ENCODE data around the gene PFKFB2. TPM values are rescaled to one million over a fixed set of nuclear protein-coding genes. Genes with fewer than 3 reads are reported as not detected.

Gene PFKFB2
- total and polyA plus RNA-seq, 2 of the 8 experiments (the other 6 are each of a cell fraction or from before 2014, with no cell fraction given) = 6.7 to 19.1 TPM

DNA sequence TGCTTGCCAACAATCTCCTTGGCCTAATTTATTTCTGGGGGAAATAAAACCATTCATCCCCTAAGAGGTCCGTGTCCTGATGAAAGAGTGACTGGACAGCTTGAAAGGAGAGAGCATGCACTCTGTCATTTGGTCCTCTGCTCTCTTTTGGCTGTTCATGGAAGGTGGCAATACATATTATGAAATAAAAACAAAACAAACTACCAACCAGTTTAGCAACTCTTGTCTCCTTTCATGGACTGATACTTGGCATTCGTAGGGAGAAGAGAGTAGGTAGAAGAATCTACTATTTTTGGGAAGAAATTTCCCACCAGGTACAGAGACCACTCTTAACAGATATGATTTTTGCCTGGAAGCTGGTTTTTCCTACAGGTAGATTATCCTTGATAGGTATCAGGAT is 19.8 kb upstream of the PFKFB2 start (continued):
- TF ChIP-seq, protein P1, sequence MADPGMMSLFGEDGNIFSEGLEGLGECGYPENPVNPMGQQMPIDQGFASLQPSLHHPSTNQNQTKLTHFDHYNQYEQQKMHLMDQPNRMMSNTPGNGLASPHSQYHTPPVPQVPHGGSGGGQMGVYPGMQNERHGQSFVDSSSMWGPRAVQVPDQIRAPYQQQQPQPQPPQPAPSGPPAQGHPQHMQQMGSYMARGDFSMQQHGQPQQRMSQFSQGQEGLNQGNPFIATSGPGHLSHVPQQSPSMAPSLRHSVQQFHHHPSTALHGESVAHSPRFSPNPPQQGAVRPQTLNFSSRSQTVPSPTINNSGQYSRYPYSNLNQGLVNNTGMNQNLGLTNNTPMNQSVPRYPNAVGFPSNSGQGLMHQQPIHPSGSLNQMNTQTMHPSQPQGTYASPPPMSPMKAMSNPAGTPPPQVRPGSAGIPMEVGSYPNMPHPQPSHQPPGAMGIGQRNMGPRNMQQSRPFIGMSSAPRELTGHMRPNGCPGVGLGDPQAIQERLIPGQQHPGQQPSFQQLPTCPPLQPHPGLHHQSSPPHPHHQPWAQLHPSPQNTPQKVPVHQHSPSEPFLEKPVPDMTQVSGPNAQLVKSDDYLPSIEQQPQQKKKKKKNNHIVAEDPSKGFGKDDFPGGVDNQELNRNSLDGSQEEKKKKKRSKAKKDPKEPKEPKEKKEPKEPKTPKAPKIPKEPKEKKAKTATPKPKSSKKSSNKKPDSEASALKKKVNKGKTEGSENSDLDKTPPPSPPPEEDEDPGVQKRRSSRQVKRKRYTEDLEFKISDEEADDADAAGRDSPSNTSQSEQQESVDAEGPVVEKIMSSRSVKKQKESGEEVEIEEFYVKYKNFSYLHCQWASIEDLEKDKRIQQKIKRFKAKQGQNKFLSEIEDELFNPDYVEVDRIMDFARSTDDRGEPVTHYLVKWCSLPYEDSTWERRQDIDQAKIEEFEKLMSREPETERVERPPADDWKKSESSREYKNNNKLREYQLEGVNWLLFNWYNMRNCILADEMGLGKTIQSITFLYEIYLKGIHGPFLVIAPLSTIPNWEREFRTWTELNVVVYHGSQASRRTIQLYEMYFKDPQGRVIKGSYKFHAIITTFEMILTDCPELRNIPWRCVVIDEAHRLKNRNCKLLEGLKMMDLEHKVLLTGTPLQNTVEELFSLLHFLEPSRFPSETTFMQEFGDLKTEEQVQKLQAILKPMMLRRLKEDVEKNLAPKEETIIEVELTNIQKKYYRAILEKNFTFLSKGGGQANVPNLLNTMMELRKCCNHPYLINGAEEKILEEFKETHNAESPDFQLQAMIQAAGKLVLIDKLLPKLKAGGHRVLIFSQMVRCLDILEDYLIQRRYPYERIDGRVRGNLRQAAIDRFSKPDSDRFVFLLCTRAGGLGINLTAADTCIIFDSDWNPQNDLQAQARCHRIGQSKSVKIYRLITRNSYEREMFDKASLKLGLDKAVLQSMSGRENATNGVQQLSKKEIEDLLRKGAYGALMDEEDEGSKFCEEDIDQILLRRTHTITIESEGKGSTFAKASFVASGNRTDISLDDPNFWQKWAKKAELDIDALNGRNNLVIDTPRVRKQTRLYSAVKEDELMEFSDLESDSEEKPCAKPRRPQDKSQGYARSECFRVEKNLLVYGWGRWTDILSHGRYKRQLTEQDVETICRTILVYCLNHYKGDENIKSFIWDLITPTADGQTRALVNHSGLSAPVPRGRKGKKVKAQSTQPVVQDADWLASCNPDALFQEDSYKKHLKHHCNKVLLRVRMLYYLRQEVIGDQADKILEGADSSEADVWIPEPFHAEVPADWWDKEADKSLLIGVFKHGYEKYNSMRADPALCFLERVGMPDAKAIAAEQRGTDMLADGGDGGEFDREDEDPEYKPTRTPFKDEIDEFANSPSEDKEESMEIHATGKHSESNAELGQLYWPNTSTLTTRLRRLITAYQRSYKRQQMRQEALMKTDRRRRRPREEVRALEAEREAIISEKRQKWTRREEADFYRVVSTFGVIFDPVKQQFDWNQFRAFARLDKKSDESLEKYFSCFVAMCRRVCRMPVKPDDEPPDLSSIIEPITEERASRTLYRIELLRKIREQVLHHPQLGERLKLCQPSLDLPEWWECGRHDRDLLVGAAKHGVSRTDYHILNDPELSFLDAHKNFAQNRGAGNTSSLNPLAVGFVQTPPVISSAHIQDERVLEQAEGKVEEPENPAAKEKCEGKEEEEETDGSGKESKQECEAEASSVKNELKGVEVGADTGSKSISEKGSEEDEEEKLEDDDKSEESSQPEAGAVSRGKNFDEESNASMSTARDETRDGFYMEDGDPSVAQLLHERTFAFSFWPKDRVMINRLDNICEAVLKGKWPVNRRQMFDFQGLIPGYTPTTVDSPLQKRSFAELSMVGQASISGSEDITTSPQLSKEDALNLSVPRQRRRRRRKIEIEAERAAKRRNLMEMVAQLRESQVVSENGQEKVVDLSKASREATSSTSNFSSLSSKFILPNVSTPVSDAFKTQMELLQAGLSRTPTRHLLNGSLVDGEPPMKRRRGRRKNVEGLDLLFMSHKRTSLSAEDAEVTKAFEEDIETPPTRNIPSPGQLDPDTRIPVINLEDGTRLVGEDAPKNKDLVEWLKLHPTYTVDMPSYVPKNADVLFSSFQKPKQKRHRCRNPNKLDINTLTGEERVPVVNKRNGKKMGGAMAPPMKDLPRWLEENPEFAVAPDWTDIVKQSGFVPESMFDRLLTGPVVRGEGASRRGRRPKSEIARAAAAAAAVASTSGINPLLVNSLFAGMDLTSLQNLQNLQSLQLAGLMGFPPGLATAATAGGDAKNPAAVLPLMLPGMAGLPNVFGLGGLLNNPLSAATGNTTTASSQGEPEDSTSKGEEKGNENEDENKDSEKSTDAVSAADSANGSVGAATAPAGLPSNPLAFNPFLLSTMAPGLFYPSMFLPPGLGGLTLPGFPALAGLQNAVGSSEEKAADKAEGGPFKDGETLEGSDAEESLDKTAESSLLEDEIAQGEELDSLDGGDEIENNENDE (IDR thresholded peaks at IDR 0.05; ENCODE audit: insufficient replicate concordance, low read length) = no peak
- TF ChIP-seq, protein P2, sequence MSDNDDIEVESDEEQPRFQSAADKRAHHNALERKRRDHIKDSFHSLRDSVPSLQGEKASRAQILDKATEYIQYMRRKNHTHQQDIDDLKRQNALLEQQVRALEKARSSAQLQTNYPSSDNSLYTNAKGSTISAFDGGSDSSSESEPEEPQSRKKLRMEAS (IDR thresholded peaks at IDR 0.05) = no peak

All from H1 (cell line).